ENCODE results near the gene RARRES1. TPM values are rescaled to one million over a fixed set of nuclear protein-coding genes. Genes with fewer than 3 reads are reported as not detected.
A peak's percentile ranks its signal among the peaks of the same experiment; 100 is the strongest.

The RARRES1 gene
- total RNA-seq, 2 experiments from 2014 or later, result not detected

- H3K27me3 Mint-ChIP-seq, result no peaks in the 10 kb centered on the region
- ChIA-PET POLR2A (interaction anchor here (0.5 to 2.0 kb wide), 6 partner anchors 13 to 142 kb away, joined by 3 to 12 read pairs (median 6); partner anchors contain the start of genes GFM1, LXN and MFSD1), CTCF (interaction anchor here (0.6 to 3.5 kb wide), 13 partner anchors 10 to 142 kb away, joined by 3 to 38 read pairs (median 5); partner anchors contain the start of genes GFM1, LXN and MFSD1)
- Histone ChIP-seq H3K9me3 (ENCODE audit: control insufficient read depth in 1 of 2, insufficient read depth in 1 of 2, low read length in 2 of 2) (no peaks in the 10 kb centered on the region), H3K27me3 (ENCODE audit: control insufficient read depth in 1 of 2, insufficient read depth in 2 of 2, low read length in 2 of 2) (no peaks in the 10 kb centered on the region), H3K4me1 (ENCODE audit: insufficient read depth, low read length) (no peaks in the 10 kb centered on the region), H3K36me3 (ENCODE audit: insufficient read depth, low read length) (peaks cover 72% of the 10 kb centered on the region), H3K4me3 (ENCODE audit: low read length) (no peak overlapping the region), H3K27ac (ENCODE audit: low read depth in 1 of 2, low read length in 2 of 2) (no peak overlapping the region)
- no peaks in the 10 kb centered on the region for H3K9me3 Mint-ChIP-seq
- H3K36me3 Mint-ChIP-seq (ENCODE audit: low read depth), result peaks cover 91% of the 10 kb centered on the region
- peak; percentile 10 to 71 (median 35) for DNase-seq
- intact Hi-C loops (cut with DNase I, micrococcal nuclease), result loop anchor here (1.0 to 5.0 kb wide), 2 partner anchors 132 to 133 kb away; no protein-coding TSS in a partner anchor
- TF ChIP-seq CTCF (IDR thresholded peaks at IDR 0.05), result peak; percentile 73
- H3K27ac Mint-ChIP-seq, result no peak overlapping the region
- peak; percentile 88 for ATAC-seq (ENCODE audit: poor library complexity)
- peaks cover 10% of the 10 kb centered on the region for H3K4me1 Mint-ChIP-seq (ENCODE audit: low read depth)
- no peak overlapping the region for H3K4me3 Mint-ChIP-seq
Observed at GRCh38 chr3:158659454-158660237, 72.6 kb downstream of the RARRES1 start.

GRCh38 chr3:158658889-158659288 lies 73.4 kb downstream of the RARRES1 start:
- Histone ChIP-seq H3K36me3 (ENCODE audit: insufficient read depth, low read length) (peaks cover 71% of the 10 kb centered on the region), H3K27me3 (ENCODE audit: control insufficient read depth in 1 of 2, insufficient read depth in 2 of 2, low read length in 2 of 2) (no peaks in the 10 kb centered on the region)
- no peak for TF ChIP-seq CTCF (IDR thresholded peaks at IDR 0.05)

GRCh38 chr3:158652463-158652862 lies 79.8 kb downstream of the RARRES1 start:
- TF ChIP-seq CTCF (IDR thresholded peaks at IDR 0.05), result no peak

More at GRCh38 chr3:158658889-158659288, 73.4 kb downstream of the RARRES1 start:
- ChIA-PET CTCF (interaction anchor here (0.6 to 3.5 kb wide), 9 partner anchors 11 to 143 kb away, joined by 3 to 38 read pairs (median 5); partner anchors contain the start of genes GFM1 and MFSD1), POLR2A (interaction anchor here (1.3 to 2.0 kb wide), 5 partner anchors 14 to 142 kb away, joined by 5 to 12 read pairs (median 8); partner anchors contain the start of genes GFM1, LXN and MFSD1)
- Histone ChIP-seq H3K4me3 (ENCODE audit: low read length) (no peak overlapping the region), H3K4me1 (ENCODE audit: insufficient read depth, low read length) (no peaks in the 10 kb centered on the region), H3K27ac (ENCODE audit: low read depth in 1 of 2, low read length in 2 of 2) (no peak overlapping the region), H3K9me3 (ENCODE audit: control insufficient read depth in 1 of 2, insufficient read depth in 1 of 2, low read length in 2 of 2) (no peaks in the 10 kb centered on the region)
- H3K36me3 Mint-ChIP-seq (ENCODE audit: low read depth), result peaks cover 90% of the 10 kb centered on the region
- no peak for ATAC-seq (ENCODE audit: poor library complexity)
- intact Hi-C loops (cut with DNase I, micrococcal nuclease), result loop anchor here in 1 of 2 experiments (1.0 kb wide), 1 partner anchor 132 kb away; no protein-coding TSS in a partner anchor
- no peak for DNase-seq
- H3K4me3 Mint-ChIP-seq, result no peak overlapping the region
- H3K9me3 Mint-ChIP-seq, result no peaks in the 10 kb centered on the region
- no peak overlapping the region for H3K27ac Mint-ChIP-seq
- H3K4me1 Mint-ChIP-seq (ENCODE audit: low read depth), result peaks cover 6% of the 10 kb centered on the region
- H3K27me3 Mint-ChIP-seq, result no peaks in the 10 kb centered on the region

More at GRCh38 chr3:158652463-158652862, 79.8 kb downstream of the RARRES1 start:
- no peaks in the 10 kb centered on the region for H3K27me3 Mint-ChIP-seq
- ATAC-seq (ENCODE audit: poor library complexity), result no peak
- Histone ChIP-seq H3K27ac (ENCODE audit: low read depth in 1 of 2, low read length in 2 of 2) (no peak overlapping the region), H3K4me1 (ENCODE audit: insufficient read depth, low read length) (no peaks in the 10 kb centered on the region), H3K4me3 (ENCODE audit: low read length) (no peak overlapping the region), H3K27me3 (ENCODE audit: control insufficient read depth in 1 of 2, insufficient read depth in 2 of 2, low read length in 2 of 2) (no peaks in the 10 kb centered on the region), H3K36me3 (ENCODE audit: insufficient read depth, low read length) (peaks cover 61% of the 10 kb centered on the region), H3K9me3 (ENCODE audit: control insufficient read depth in 1 of 2, insufficient read depth in 1 of 2, low read length in 2 of 2) (no peaks in the 10 kb centered on the region)
- peaks cover 15% of the 10 kb centered on the region for H3K4me1 Mint-ChIP-seq (ENCODE audit: low read depth)
- no peaks in the 10 kb centered on the region for H3K9me3 Mint-ChIP-seq
- POLR2A ChIA-PET, result no interaction called here
- H3K4me3 Mint-ChIP-seq, result no peak overlapping the region
- no peak overlapping the region for H3K27ac Mint-ChIP-seq
- DNase-seq, result no peak
- H3K36me3 Mint-ChIP-seq (ENCODE audit: low read depth), result peaks cover 84% of the 10 kb centered on the region
- intact Hi-C loops (cut with DNase I, micrococcal nuclease), result no loop called here
- CTCF ChIA-PET, result interaction anchor here (1.0 kb wide), 1 partner anchor 139 kb away, joined by 3 read pairs; no protein-coding TSS in a partner anchor
